Measurements from ENCODE around the gene CPEB4.

The CPEB4 gene

DNA sequence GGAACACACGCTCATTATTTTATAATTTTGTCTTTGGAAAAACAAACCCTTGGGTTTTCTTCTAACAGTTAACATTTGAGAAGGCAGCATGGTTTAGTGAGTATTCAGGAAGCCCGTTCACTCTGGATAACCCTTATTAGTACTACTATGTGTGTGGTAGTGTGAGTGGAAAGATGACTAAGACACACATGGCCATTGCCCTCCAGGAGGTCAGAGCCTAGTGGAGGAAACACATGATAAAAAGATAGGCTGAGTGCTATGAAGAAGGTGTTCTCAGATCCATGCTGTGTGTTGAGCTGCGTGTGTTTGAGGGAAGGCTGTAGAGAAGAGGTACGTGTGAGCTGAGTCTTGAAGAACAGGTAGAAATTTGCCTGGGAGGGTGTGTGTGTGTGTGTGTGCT, 109.2 kb downstream of the CPEB4 start:
- no peak for DNase-seq (ENCODE audit: low read depth in 1 of 2, low spot score in 1 of 2)
- Histone ChIP-seq H3K27me3 (ENCODE audit: insufficient read depth, poor library complexity, severe bottlenecking) (peaks cover 24% of the 10 kb centered on the region), H3K27ac (replicated peaks) (no peak overlapping the region), H3K4me3 (replicated peaks; ENCODE audit: insufficient read depth, low read length) (no peak overlapping the region)
- TF ChIP-seq CTCF (IDR thresholded peaks at IDR 0.05; ENCODE audit: insufficient read depth, low read length) (no peak), GABPA (IDR thresholded peaks at IDR 0.05; ENCODE audit: low read depth) (no peak), POLR2AphosphoS5 (IDR thresholded peaks at IDR 0.05; ENCODE audit: low read depth) (no peak), SPI1 (IDR thresholded peaks at IDR 0.05; ENCODE audit: borderline replicate concordance, low read depth) (no peak)
- TF ChIP-seq, protein P1, sequence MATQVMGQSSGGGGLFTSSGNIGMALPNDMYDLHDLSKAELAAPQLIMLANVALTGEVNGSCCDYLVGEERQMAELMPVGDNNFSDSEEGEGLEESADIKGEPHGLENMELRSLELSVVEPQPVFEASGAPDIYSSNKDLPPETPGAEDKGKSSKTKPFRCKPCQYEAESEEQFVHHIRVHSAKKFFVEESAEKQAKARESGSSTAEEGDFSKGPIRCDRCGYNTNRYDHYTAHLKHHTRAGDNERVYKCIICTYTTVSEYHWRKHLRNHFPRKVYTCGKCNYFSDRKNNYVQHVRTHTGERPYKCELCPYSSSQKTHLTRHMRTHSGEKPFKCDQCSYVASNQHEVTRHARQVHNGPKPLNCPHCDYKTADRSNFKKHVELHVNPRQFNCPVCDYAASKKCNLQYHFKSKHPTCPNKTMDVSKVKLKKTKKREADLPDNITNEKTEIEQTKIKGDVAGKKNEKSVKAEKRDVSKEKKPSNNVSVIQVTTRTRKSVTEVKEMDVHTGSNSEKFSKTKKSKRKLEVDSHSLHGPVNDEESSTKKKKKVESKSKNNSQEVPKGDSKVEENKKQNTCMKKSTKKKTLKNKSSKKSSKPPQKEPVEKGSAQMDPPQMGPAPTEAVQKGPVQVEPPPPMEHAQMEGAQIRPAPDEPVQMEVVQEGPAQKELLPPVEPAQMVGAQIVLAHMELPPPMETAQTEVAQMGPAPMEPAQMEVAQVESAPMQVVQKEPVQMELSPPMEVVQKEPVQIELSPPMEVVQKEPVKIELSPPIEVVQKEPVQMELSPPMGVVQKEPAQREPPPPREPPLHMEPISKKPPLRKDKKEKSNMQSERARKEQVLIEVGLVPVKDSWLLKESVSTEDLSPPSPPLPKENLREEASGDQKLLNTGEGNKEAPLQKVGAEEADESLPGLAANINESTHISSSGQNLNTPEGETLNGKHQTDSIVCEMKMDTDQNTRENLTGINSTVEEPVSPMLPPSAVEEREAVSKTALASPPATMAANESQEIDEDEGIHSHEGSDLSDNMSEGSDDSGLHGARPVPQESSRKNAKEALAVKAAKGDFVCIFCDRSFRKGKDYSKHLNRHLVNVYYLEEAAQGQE (IDR thresholded peaks at IDR 0.05; ENCODE audit: insufficient replicate concordance, low read depth) = no peak

DNA sequence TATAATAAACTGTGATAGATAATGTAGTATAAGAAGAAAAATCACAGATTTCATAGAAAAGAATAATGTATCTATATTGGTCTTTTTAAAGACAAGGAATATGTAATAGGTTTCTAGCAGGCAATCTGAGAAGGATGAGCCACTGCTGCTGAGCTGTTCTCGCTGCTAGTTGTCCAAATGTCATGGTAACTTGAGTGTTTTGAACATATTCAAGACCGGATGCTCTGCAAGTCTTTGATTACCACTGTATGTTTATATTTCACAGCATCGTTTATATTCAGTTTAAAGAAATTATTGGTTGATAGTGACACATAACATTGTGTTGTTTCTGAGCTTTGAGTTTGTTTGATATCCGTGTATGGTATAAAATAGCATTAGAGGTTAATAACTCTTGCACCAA, 110.4 kb downstream of the CPEB4 start:
- Histone ChIP-seq H3K27ac (replicated peaks) (no peak overlapping the region), H3K4me3 (replicated peaks; ENCODE audit: insufficient read depth, low read length) (no peak overlapping the region), H3K27me3 (ENCODE audit: insufficient read depth, poor library complexity, severe bottlenecking) (peaks cover 24% of the 10 kb centered on the region)
- TF ChIP-seq POLR2AphosphoS5 (IDR thresholded peaks at IDR 0.05; ENCODE audit: low read depth) (no peak), GABPA (IDR thresholded peaks at IDR 0.05; ENCODE audit: low read depth) (no peak), SPI1 (IDR thresholded peaks at IDR 0.05; ENCODE audit: borderline replicate concordance, low read depth) (no peak), CTCF (IDR thresholded peaks at IDR 0.05; ENCODE audit: insufficient read depth, low read length) (no peak)
- TF ChIP-seq, protein P1 (IDR thresholded peaks at IDR 0.05; ENCODE audit: insufficient replicate concordance, low read depth) = no peak
- no peak for DNase-seq (ENCODE audit: low read depth in 1 of 2, low spot score in 1 of 2)

- Histone ChIP-seq H3K27me3 (ENCODE audit: insufficient read depth, poor library complexity, severe bottlenecking) (peaks cover 24% of the 10 kb centered on the region), H3K4me3 (replicated peaks; ENCODE audit: insufficient read depth, low read length) (no peak overlapping the region), H3K27ac (replicated peaks) (no peak overlapping the region)
- TF ChIP-seq CTCF (IDR thresholded peaks at IDR 0.05; ENCODE audit: insufficient read depth, low read length) = no peak
- no peak for TF ChIP-seq SPI1 (IDR thresholded peaks at IDR 0.05; ENCODE audit: borderline replicate concordance, low read depth)
- TF ChIP-seq POLR2AphosphoS5 (IDR thresholded peaks at IDR 0.05; ENCODE audit: low read depth) = no peak
- TF ChIP-seq, protein P1 (IDR thresholded peaks at IDR 0.05; ENCODE audit: insufficient replicate concordance, low read depth) = no peak
- TF ChIP-seq GABPA (IDR thresholded peaks at IDR 0.05; ENCODE audit: low read depth) = no peak
- no peak for DNase-seq (ENCODE audit: low read depth in 1 of 2, low spot score in 1 of 2)
These were observed 111.9 kb downstream of the CPEB4 start for GRCh38 chr5:174000076-174000475.

Measured in HL-60 (cell line).